ELR (cell line): Measurements from ENCODE around the gene KCNK15.
"Not testable (repeated sequence)": the region's sequence is repeated elsewhere in the genome, so short reads cannot be mapped to it uniquely, and the experiment has no call there.

Experiments
- DNase-seq: peaks from one replicate; pipeline ENCODE4 v3.0.0-alpha.2; 2015; ENCODE audit warnings: low read depth

The KCNK15 gene

GRCh38 chr20:44745598-44746366 lies at the start of gene KCNK15:
Gene KCNK15, plus strand, starts transcription at chr20:44745865. Its CDS starts 46 bp downstream, at chr20:44745911.
- peak; percentile 57 for DNase-seq

- DNase-seq, result peak; percentile 40
Measured at GRCh38 chr20:44696315-44696714, 49.4 kb upstream of the KCNK15 start.

- DNase-seq, result not testable (repeated sequence)
Measured at GRCh38 chr20:44697041-44697440, 48.6 kb upstream of the KCNK15 start.

GRCh38 chr20:44698351-44698750 lies 47.3 kb upstream of the KCNK15 start:
- no peak for DNase-seq

GRCh38 chr20:44700306-44700705 lies 45.4 kb upstream of the KCNK15 start:
- DNase-seq, result no peak

- DNase-seq, result no peak
Measured at GRCh38 chr20:44701118-44701857, 44.4 kb upstream of the KCNK15 start.

- no peak for DNase-seq
Measured at GRCh38 chr20:44701858-44702256, 43.8 kb upstream of the KCNK15 start.

- peak; percentile 88 for DNase-seq
Measured at GRCh38 chr20:44702776-44703175, 42.9 kb upstream of the KCNK15 start.

- peak; percentile 40 for DNase-seq
Measured at GRCh38 chr20:44703183-44703925, 42.3 kb upstream of the KCNK15 start.

GRCh38 chr20:44703956-44704488 lies 41.6 kb upstream of the KCNK15 start:
- DNase-seq, result no peak

- peak; percentile 94 for DNase-seq
Measured at GRCh38 chr20:44704551-44704971, 41.1 kb upstream of the KCNK15 start.

- DNase-seq, result no peak
Measured at GRCh38 chr20:44705364-44706094, 40.1 kb upstream of the KCNK15 start.

- DNase-seq, result peak; percentile 56
Measured at GRCh38 chr20:44706301-44707017, 39.2 kb upstream of the KCNK15 start.

- DNase-seq, result no peak
Measured at GRCh38 chr20:44707018-44707579, 38.6 kb upstream of the KCNK15 start.

GRCh38 chr20:44709380-44709779 lies 36.3 kb upstream of the KCNK15 start:
- no peak for DNase-seq

- DNase-seq, result no peak
Measured at GRCh38 chr20:44709797-44710196, 35.9 kb upstream of the KCNK15 start.

GRCh38 chr20:44711237-44711636 lies 34.4 kb upstream of the KCNK15 start:
- no peak for DNase-seq

- no peak for DNase-seq
Measured at GRCh38 chr20:44714102-44714700, 31.5 kb upstream of the KCNK15 start.

GRCh38 chr20:44714701-44715498 lies 30.8 kb upstream of the KCNK15 start, which contains the start of gene CCN5:
Gene CCN5, plus strand, starts transcription at chr20:44715369. Its CDS starts 22 bp downstream, at chr20:44715391.
- DNase-seq, result peak; percentile 87
